HepG2 (cell line): Measurements from ENCODE around the gene MTR. TPM values are rescaled to one million over a fixed set of nuclear protein-coding genes. Genes with fewer than 3 reads are reported as not detected.

Experiments
- ATAC-seq: fragments of 200-7000 bp; cut with Tn5 transposase; 3 replicates; pipeline ENCODE4 v1.9.1; 2020; ENCODE audit warnings: mild to moderate bottlenecking, moderate library complexity
- BruUV-seq: library from RNA; stranded (reverse); fragments of 400-500 nt; replicated peaks from 2 replicates; lab custom pipeline; 2021; lab: Mats Ljungman, UMichigan
- CTCF ChIA-PET: fragments of 300-600 bp; formaldehyde crosslinking; extraction: SDS; loops from one replicate; lab custom pipeline; 2021; ENCODE audit warnings: low total read pairs, inconsistent platforms, low intra/inter-chr PET ratio; lab: Yijun Ruan, JAX
- POLR2A ChIA-PET: fragments of 350-600 bp; sonication (Branson Sonifier 250); formaldehyde crosslinking; loops from one replicate; lab custom pipeline; 2020; ENCODE audit warnings: antibody characterized with exemption, inconsistent platforms; lab: Yijun Ruan, JAX
- DNase-seq: peaks from one replicate; pipeline ENCODE4 v3.0.0-alpha.2; 2015; ENCODE audit warnings: low spot score
- FAIRE-seq: peaks from 3 replicates; lab custom pipeline; 2011; peaks lifted over from hg19 to GRCh38; lab: Jason Lieb, UNC
- H2AFZ ChIP-seq: one replicate; pipeline ENCODE4 v1.6.1; 2011; ENCODE audit warnings: low read length, inconsistent platforms
- H3K27ac ChIP-seq: fragments of 300-600 bp; 3 replicates; pipeline ENCODE4 v1.8.0; 2011; ENCODE audit warnings: mixed run types, mild to moderate bottlenecking, mixed read lengths, low read length, inconsistent platforms; ENCODE audit not compliant: insufficient read depth; ENCODE audit errors: extremely low read length
- H3K27me3 ChIP-seq, 2 experiments: fragments of 200-600 bp in 1 of 2; 2 replicates in 1 of 2; 3 replicates in 1 of 2; pipeline versions ENCODE4 v1.6.0 to v1.8.0; 2011; ENCODE audit warnings: low read length in 2 of 2, mild to moderate bottlenecking in 2 of 2, moderate library complexity in 2 of 2, inconsistent platforms in 1 of 2; ENCODE audit not compliant: insufficient read depth in 2 of 2, control insufficient read depth in 1 of 2
- H3K36me3 ChIP-seq, 2 experiments: fragments of 200-600 bp in 1 of 2; replicated peaks in 1 of 2; 2 replicates in 1 of 2; 3 replicates in 1 of 2; pipeline versions ENCODE4 v1.5.1 to v1.8.0; 2011; ENCODE audit warnings: low read length in 2 of 2, inconsistent platforms in 1 of 2; ENCODE audit not compliant: insufficient read depth in 2 of 2, control insufficient read depth in 1 of 2
- H3K4me1 ChIP-seq: 2 replicates; pipeline ENCODE4 v1.5.1; 2012; ENCODE audit warnings: low read length, inconsistent platforms; ENCODE audit not compliant: insufficient read depth
- H3K4me2 ChIP-seq: 2 replicates; pipeline ENCODE4 v1.6.0; 2011; ENCODE audit warnings: low read depth, low read length, inconsistent platforms
- H3K4me3 ChIP-seq, 3 experiments: fragments of 200-600 bp in 1 of 3; sonication (generic), shearing (Covaris generic) in 1 of 3; replicated peaks in 1 of 3; 2 replicates each; pipeline ENCODE4 v1.5.1; 2011 to 2016; ENCODE audit warnings: low read length in 3 of 3, inconsistent platforms in 2 of 3, low read depth in 2 of 3, mild to moderate bottlenecking in 2 of 3, control low read depth in 1 of 3, mixed read lengths in 1 of 3; ENCODE audit not compliant: insufficient read depth in 1 of 3
- H3K79me2 ChIP-seq: one replicate; pipeline ENCODE4 v1.6.1; 2011; ENCODE audit warnings: low read length, inconsistent platforms; ENCODE audit not compliant: insufficient read depth
- H3K9ac ChIP-seq: 2 replicates; pipeline ENCODE4 v1.6.0; 2011; ENCODE audit warnings: mild to moderate bottlenecking, low read depth, low read length, inconsistent platforms; ENCODE audit not compliant: insufficient read depth
- H3K9me3 ChIP-seq: 2 replicates; pipeline ENCODE4 v1.5.1; 2012; ENCODE audit warnings: mild to moderate bottlenecking, low read length
- H4K20me1 ChIP-seq: 2 replicates; pipeline ENCODE4 v1.6.0; 2011; ENCODE audit warnings: inconsistent platforms, mild to moderate bottlenecking, low read length, moderate library complexity; ENCODE audit not compliant: insufficient read depth
- ELF3 ChIP-seq: IDR thresholded peaks from 2 replicates; pipeline ENCODE4 v1.6.1; 2016; ENCODE audit warnings: missing genetic modification reagents, missing compliant biosample characterization
- NR1H2 ChIP-seq: sonication (generic); formaldehyde crosslinking; IDR thresholded peaks from 2 replicates; pipeline ENCODE4 v1.8.1; 2022; ENCODE audit warnings: low read depth, missing genetic modification reagents, borderline replicate concordance
- PHF20 ChIP-seq: sonication (generic); formaldehyde crosslinking; IDR thresholded peaks from 2 replicates; pipeline ENCODE4 v1.5.0; 2020; ENCODE audit warnings: mild to moderate bottlenecking, missing genetic modification reagents
- RXRA ChIP-seq: sonication (generic); formaldehyde crosslinking; IDR thresholded peaks from 2 replicates; pipeline ENCODE4 v1.5.1; 2020; ENCODE audit warnings: missing genetic modification reagents
- SOX13 ChIP-seq, 3 experiments: fragments of 450-650 bp in 1 of 3; sonication (generic) in 1 of 3; formaldehyde crosslinking in 1 of 3; IDR thresholded peaks in 2 of 3; conservative IDR thresholded peaks in 1 of 3; 2 replicates each; pipeline versions ENCODE4 v1.5.0 to v1.6.1; 2016 to 2020; ENCODE audit warnings: antibody characterized with exemption in 1 of 3, mild to moderate bottlenecking in 1 of 3, missing compliant biosample characterization in 1 of 3, missing genetic modification reagents in 1 of 3, moderate library complexity in 1 of 3
- TBX3 ChIP-seq: fragments of 450-650 bp; IDR thresholded peaks from 2 replicates; pipeline ENCODE4 v1.6.1; 2017; ENCODE audit warnings: antibody characterized with exemption, mild to moderate bottlenecking, inconsistent platforms, borderline replicate concordance
- XBP1 ChIP-seq: sonication (generic); formaldehyde crosslinking; IDR thresholded peaks from 2 replicates; pipeline ENCODE4 v1.5.0; 2020; ENCODE audit warnings: missing genetic modification reagents
- ZFP36 ChIP-seq: fragments of 150-350 bp; IDR thresholded peaks from 2 replicates; pipeline ENCODE4 v1.6.1; 2018; ENCODE audit warnings: borderline replicate concordance, low read length, low read depth; ENCODE audit not compliant: partially characterized antibody
- ZNF225 ChIP-seq: sonication (generic); formaldehyde crosslinking; IDR thresholded peaks from 2 replicates; pipeline ENCODE4 v1.4.0; 2020; ENCODE audit warnings: mild to moderate bottlenecking, missing genetic modification reagents
- ZNF382 ChIP-seq: sonication (generic); formaldehyde crosslinking; IDR thresholded peaks from 2 replicates; pipeline ENCODE4 v1.5.0; 2020; ENCODE audit warnings: missing genetic modification reagents, mild to moderate bottlenecking, borderline replicate concordance
- WGBS: methylation state at CpG from one replicate; pipeline ENCODE4 v1.1.6; 2017; ENCODE audit warnings: low lambda C conversion rate; 5-methylcytosine and 5-hydroxymethylcytosine counted together
- in situ Hi-C: cut with HindIII; loops from 2 replicates; pipeline ENCODE4 v1.10.0; 2017; ENCODE audit warnings: low pct_unique_long_range_greater_than_20kb; ENCODE audit not compliant: extremely low pct_ligation_motif_present
- intact Hi-C: fragments of 100-400 bp; cut with micrococcal nuclease; formaldehyde crosslinking; loops from one replicate; pipeline ENCODE4 v1.10.0; 2022; ENCODE audit not compliant: unreplicated experiment
- polyA plus RNA-seq, 8 experiments: library from polyadenylated mRNA; depleted of rRNA in 3 of 8; stranded (reverse) in 7 of 8; unstranded in 1 of 8; fragments of >200 nt; fragmentation: Illumina TruSeq in 4 of 8; extraction: Trizol in 4 of 8; gene quantifications; 2 replicates each; pipeline versions ENCODE4 v1.2.1 to v1.2.3, GENCODE V29; 2011 to 2016; ENCODE audit warnings: low read depth in 4 of 8, missing spikeins in 1 of 8, mixed read lengths in 1 of 8; ENCODE audit not compliant: insufficient read depth in 1 of 8
- total RNA-seq, 5 experiments: library from RNA; depleted of rRNA; stranded (reverse); fragments of >200 nt; fragmentation: Illumina TruSeq; extraction: Trizol; gene quantifications; 2 replicates each; pipeline ENCODE4 v1.2.3, GENCODE V29; 2016; ENCODE audit warnings: low read depth in 1 of 5
- TF ChIP-seq, protein P1 (sequence below), 2 experiments: sonication (generic) in 1 of 2; formaldehyde crosslinking in 1 of 2; IDR thresholded peaks; 2 replicates each; pipeline versions ENCODE4 v1.4.0 to v1.6.1; 2018 to 2020; ENCODE audit warnings: missing genetic modification reagents in 2 of 2, borderline replicate concordance in 1 of 2, low read depth in 1 of 2, mild to moderate bottlenecking in 1 of 2, missing biosample characterization in 1 of 2
- TF ChIP-seq, protein P2 (sequence below): sonication (generic); formaldehyde crosslinking; IDR thresholded peaks from 2 replicates; pipeline ENCODE4 v1.4.0; 2020; ENCODE audit warnings: mild to moderate bottlenecking, missing genetic modification reagents
- TF ChIP-seq, protein P3 (sequence below): sonication (generic); formaldehyde crosslinking; IDR thresholded peaks from 2 replicates; pipeline ENCODE4 v1.5.0; 2020; ENCODE audit warnings: missing genetic modification reagents, mild to moderate bottlenecking, borderline replicate concordance
- TF ChIP-seq, protein P4 (sequence below): sonication (generic); formaldehyde crosslinking; IDR thresholded peaks from 2 replicates; pipeline ENCODE4 v1.4.0; 2020; ENCODE audit warnings: missing genetic modification reagents
- TF ChIP-seq, protein P5 (sequence below): IDR thresholded peaks from 2 replicates; pipeline ENCODE4 v1.6.1; 2018; ENCODE audit warnings: missing genetic modification reagents, mild to moderate bottlenecking, missing compliant biosample characterization

Gene MTR
- total and polyA plus RNA-seq, 2 of the 13 experiments (the other 11 are each of a cell fraction or from before 2014, with no cell fraction given), result 16.3 to 36.1 TPM

DNA sequence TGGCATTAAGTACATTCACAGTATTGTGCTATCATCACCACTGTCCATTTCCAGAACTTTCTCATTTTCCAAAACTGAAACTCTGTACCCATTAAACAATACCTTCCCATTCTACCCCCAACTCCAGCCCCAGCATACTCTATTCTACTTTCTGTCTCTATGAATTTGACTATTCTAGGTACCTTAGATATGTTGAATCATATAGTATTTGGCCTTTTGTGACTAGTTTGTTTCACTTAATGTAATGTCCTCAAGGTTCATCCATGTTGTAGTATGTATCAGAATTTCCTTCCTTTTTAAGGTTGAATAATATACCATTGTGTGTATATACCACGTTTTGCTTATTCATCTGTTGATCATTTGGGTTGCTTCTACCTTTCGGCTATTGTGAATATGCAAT, 11.5 kb downstream of the MTR start:
- no peak overlapping the region for H3K4me2 ChIP-seq
- H3K4me1 ChIP-seq, result peaks cover 29% of the 10 kb centered on the region
- no peak overlapping the region for H2AFZ ChIP-seq
- no peaks in the 10 kb centered on the region for H3K27me3 ChIP-seq
- DNase-seq, result no peak
- no peak overlapping the region for H3K4me3 ChIP-seq
- peaks cover 8 to 73% of the 10 kb centered on the region in 2 experiments for H3K36me3 ChIP-seq
- BruUV-seq, result no TSS peak
- ATAC-seq, result no peak
- in situ Hi-C loops (no loop called here), intact Hi-C loops (no loop called here)
- WGBS, result 95% methylated on average over 2 of the region's 2 CpGs
- H3K79me2 ChIP-seq, result peaks cover 29% of the 10 kb centered on the region
- no peaks in the 10 kb centered on the region for H3K9me3 ChIP-seq
- POLR2A ChIA-PET, result interaction anchor here (2.3 kb wide), 1 partner anchor 12 kb away, joined by 11 read pairs; the partner anchor contains the start of gene MTR
- no peak overlapping the region for H3K27ac ChIP-seq
- CTCF ChIA-PET, result no interaction called here
- no peaks in the 10 kb centered on the region for H4K20me1 ChIP-seq
- TF ChIP-seq ZFP36 (no peak), XBP1 (no peak), ZNF382 (CRISPR knock-in tag) (no peak), ZNF225 (CRISPR knock-in tag) (no peak), RXRA (no peak), NR1H2 (CRISPR knock-in tag) (no peak), PHF20 (no peak), SOX13 (IDR thresholded peaks at IDR 0.05) (no peak), SOX13 (CRISPR knock-in tag; conservative IDR thresholded peaks at IDR 0.05 in 1 of 2, IDR thresholded peaks at IDR 0.05 in 1 of 2) (no peak), ELF3 (CRISPR knock-in tag) (no peak), TBX3 (no peak)
- TF ChIP-seq, protein P1, sequence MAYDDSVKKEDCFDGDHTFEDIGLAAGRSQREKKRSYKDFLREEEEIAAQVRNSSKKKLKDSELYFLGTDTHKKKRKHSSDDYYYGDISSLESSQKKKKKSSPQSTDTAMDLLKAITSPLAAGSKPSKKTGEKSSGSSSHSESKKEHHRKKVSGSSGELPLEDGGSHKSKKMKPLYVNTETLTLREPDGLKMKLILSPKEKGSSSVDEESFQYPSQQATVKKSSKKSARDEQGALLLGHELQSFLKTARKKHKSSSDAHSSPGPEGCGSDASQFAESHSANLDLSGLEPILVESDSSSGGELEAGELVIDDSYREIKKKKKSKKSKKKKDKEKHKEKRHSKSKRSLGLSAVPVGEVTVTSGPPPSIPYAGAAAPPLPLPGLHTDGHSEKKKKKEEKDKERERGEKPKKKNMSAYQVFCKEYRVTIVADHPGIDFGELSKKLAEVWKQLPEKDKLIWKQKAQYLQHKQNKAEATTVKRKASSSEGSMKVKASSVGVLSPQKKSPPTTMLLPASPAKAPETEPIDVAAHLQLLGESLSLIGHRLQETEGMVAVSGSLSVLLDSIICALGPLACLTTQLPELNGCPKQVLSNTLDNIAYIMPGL (CRISPR knock-in tag; IDR thresholded peaks at IDR 0.05; ENCODE audit: borderline replicate concordance in 1 of 2, low read depth in 1 of 2), result no peak
- TF ChIP-seq, protein P2, sequence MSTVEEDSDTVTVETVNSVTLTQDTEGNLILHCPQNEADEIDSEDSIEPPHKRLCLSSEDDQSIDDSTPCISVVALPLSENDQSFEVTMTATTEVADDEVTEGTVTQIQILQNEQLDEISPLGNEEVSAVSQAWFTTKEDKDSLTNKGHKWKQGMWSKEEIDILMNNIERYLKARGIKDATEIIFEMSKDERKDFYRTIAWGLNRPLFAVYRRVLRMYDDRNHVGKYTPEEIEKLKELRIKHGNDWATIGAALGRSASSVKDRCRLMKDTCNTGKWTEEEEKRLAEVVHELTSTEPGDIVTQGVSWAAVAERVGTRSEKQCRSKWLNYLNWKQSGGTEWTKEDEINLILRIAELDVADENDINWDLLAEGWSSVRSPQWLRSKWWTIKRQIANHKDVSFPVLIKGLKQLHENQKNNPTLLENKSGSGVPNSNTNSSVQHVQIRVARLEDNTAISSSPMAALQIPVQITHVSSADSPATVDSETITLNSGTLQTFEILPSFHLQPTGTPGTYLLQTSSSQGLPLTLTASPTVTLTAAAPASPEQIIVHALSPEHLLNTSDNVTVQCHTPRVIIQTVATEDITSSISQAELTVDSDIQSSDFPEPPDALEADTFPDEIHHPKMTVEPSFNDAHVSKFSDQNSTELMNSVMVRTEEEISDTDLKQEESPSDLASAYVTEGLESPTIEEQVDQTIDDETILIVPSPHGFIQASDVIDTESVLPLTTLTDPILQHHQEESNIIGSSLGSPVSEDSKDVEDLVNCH (CRISPR knock-in tag), result no peak
- TF ChIP-seq, protein P3, sequence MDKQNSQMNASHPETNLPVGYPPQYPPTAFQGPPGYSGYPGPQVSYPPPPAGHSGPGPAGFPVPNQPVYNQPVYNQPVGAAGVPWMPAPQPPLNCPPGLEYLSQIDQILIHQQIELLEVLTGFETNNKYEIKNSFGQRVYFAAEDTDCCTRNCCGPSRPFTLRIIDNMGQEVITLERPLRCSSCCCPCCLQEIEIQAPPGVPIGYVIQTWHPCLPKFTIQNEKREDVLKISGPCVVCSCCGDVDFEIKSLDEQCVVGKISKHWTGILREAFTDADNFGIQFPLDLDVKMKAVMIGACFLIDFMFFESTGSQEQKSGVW (CRISPR knock-in tag), result no peak
- TF ChIP-seq, protein P4, sequence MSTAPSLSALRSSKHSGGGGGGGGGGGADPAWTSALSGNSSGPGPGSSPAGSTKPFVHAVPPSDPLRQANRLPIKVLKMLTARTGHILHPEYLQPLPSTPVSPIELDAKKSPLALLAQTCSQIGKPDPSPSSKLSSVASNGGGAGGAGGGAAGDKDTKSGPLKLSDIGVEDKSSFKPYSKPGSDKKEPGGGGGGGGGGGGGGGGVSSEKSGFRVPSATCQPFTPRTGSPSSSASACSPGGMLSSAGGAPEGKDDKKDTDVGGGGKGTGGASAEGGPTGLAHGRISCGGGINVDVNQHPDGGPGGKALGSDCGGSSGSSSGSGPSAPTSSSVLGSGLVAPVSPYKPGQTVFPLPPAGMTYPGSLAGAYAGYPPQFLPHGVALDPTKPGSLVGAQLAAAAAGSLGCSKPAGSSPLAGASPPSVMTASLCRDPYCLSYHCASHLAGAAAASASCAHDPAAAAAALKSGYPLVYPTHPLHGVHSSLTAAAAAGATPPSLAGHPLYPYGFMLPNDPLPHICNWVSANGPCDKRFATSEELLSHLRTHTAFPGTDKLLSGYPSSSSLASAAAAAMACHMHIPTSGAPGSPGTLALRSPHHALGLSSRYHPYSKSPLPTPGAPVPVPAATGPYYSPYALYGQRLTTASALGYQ (CRISPR knock-in tag), result no peak
- TF ChIP-seq, protein P5, sequence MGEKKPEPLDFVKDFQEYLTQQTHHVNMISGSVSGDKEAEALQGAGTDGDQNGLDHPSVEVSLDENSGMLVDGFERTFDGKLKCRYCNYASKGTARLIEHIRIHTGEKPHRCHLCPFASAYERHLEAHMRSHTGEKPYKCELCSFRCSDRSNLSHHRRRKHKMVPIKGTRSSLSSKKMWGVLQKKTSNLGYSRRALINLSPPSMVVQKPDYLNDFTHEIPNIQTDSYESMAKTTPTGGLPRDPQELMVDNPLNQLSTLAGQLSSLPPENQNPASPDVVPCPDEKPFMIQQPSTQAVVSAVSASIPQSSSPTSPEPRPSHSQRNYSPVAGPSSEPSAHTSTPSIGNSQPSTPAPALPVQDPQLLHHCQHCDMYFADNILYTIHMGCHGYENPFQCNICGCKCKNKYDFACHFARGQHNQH (CRISPR knock-in tag), result no peak
- H3K9ac ChIP-seq, result no peak overlapping the region
- no peak for FAIRE-seq
